Vagina (tissue), 2 donors: ENCODE results near the gene CABCOCO1.

Experiments
- POLR2A ChIP-seq, 2 donors: fragments of 450-650 bp; IDR thresholded peaks; one replicate each; pipeline ENCODE4 v1.6.1; 2017; ENCODE audit warnings: antibody characterized with exemption in 2 of 2, mild to moderate bottlenecking in 2 of 2, moderate library complexity in 2 of 2
- POLR2AphosphoS5 ChIP-seq, 2 donors: sonication (generic); formaldehyde crosslinking; IDR thresholded peaks; one replicate each; pipeline ENCODE4 v1.9.0; 2017; ENCODE audit warnings: antibody characterized with exemption in 2 of 2, mild to moderate bottlenecking in 2 of 2, low read depth in 1 of 2; ENCODE audit not compliant: insufficient read depth in 1 of 2
- TF ChIP-seq, protein P1 (sequence below), 3 experiments: fragments of 450-650 bp in 2 of 3; fragments of 200-600 bp in 1 of 3; sonication (generic) in 1 of 3; IDR thresholded peaks; one replicate each; pipeline ENCODE4 v1.5.1; 2017 to 2019; ENCODE audit warnings: antibody characterized with exemption in 3 of 3, mild to moderate bottlenecking in 2 of 3, moderate library complexity in 2 of 3

DNA sequence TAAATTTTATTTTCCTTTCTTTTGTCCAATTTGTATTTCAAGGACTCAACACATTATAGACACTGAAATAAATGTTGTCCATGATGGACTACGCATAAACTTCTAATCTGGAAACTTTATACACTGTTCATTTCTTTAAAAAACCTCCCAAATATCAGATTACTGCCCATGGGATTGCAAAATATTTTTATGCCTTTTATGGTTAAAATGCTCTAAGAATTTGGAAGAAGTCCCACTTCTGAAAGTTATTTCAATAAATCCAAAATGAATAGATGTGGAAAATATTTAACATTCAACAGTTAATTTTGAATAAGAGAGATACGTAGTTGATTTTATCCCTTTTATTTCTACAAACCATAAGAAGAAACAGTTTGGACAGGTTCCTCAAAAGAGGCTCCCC is 46.1 kb downstream of the CABCOCO1 start:
- TF ChIP-seq, protein P1, sequence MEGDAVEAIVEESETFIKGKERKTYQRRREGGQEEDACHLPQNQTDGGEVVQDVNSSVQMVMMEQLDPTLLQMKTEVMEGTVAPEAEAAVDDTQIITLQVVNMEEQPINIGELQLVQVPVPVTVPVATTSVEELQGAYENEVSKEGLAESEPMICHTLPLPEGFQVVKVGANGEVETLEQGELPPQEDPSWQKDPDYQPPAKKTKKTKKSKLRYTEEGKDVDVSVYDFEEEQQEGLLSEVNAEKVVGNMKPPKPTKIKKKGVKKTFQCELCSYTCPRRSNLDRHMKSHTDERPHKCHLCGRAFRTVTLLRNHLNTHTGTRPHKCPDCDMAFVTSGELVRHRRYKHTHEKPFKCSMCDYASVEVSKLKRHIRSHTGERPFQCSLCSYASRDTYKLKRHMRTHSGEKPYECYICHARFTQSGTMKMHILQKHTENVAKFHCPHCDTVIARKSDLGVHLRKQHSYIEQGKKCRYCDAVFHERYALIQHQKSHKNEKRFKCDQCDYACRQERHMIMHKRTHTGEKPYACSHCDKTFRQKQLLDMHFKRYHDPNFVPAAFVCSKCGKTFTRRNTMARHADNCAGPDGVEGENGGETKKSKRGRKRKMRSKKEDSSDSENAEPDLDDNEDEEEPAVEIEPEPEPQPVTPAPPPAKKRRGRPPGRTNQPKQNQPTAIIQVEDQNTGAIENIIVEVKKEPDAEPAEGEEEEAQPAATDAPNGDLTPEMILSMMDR (IDR thresholded peaks at IDR 0.05), result no peak
- TF ChIP-seq POLR2A (IDR thresholded peaks at IDR 0.05) (no peak), POLR2AphosphoS5 (IDR thresholded peaks at IDR 0.05; ENCODE audit: insufficient read depth in 1 of 2, low read depth in 1 of 2) (no peak)
